D721Med (cell line): ENCODE data around the gene CAMK2A.
"Not testable (repeated sequence)": the region's sequence is repeated elsewhere in the genome, so short reads cannot be mapped to it uniquely, and the experiment has no call there.

ENCODE experiments used
- DNase-seq: peaks from one replicate; pipeline ENCODE4 v3.0.0; 2011; ENCODE audit warnings: low spot score; ENCODE audit not compliant: insufficient read length
- FAIRE-seq: peaks from 2 replicates; lab custom pipeline; 2011; peaks lifted over from hg19 to GRCh38; lab: Jason Lieb, UNC
- CTCF ChIP-seq: IDR thresholded peaks from 2 replicates; pipeline ENCODE4 v1.5.1; 2012; ENCODE audit warnings: mild to moderate bottlenecking, control low read depth; ENCODE audit not compliant: insufficient read depth; ENCODE audit errors: missing control alignments

CAMK2A gene

GRCh38 chr5:150249744-150250143 lies 39.8 kb downstream of the CAMK2A start:
- peak; percentile 5 for TF ChIP-seq CTCF
- DNase-seq (no peak), FAIRE-seq (no peak)

- FAIRE-seq (no peak), DNase-seq (no peak)
- no peak for TF ChIP-seq CTCF
Observed at GRCh38 chr5:150248946-150249345, 40.6 kb downstream of the CAMK2A start.

GRCh38 chr5:150248493-150248892 lies 41.1 kb downstream of the CAMK2A start:
- DNase-seq, FAIRE-seq: not testable (repeated sequence)

GRCh38 chr5:150247726-150248125 lies 41.8 kb downstream of the CAMK2A start:
- DNase-seq, result no peak
- TF ChIP-seq CTCF, result no peak
- no peak for FAIRE-seq

GRCh38 chr5:150246835-150247234 lies 42.7 kb downstream of the CAMK2A start:
- DNase-seq (no peak), FAIRE-seq (no peak)
- no peak for TF ChIP-seq CTCF

GRCh38 chr5:150246429-150246828 lies 43.1 kb downstream of the CAMK2A start:
- DNase-seq (no peak), FAIRE-seq (no peak)
- TF ChIP-seq CTCF, result no peak

- DNase-seq (no peak), FAIRE-seq (no peak)
- no peak for TF ChIP-seq CTCF
Observed at GRCh38 chr5:150245808-150246207, 43.8 kb downstream of the CAMK2A start.
